Activated naive CD8-positive, alpha-beta T cell treated with anti-CD3 and anti-CD28 coated beads, Interleukin-2, amount 50 U/mL, for 16 hours (primary cell): Measurements from ENCODE around the gene IGSF9B.
A peak's percentile ranks its signal among the peaks of the same experiment; 100 is the strongest.
"Not testable (repeated sequence)": the region's sequence is repeated elsewhere in the genome, so short reads cannot be mapped to it uniquely, and the experiment has no call there.

Experiments
- DNase-seq: peaks from one replicate; pipeline ENCODE4 v3.0.0-alpha.2; 2020; ENCODE audit warnings: low read depth, low spot score

Gene IGSF9B, protein sequence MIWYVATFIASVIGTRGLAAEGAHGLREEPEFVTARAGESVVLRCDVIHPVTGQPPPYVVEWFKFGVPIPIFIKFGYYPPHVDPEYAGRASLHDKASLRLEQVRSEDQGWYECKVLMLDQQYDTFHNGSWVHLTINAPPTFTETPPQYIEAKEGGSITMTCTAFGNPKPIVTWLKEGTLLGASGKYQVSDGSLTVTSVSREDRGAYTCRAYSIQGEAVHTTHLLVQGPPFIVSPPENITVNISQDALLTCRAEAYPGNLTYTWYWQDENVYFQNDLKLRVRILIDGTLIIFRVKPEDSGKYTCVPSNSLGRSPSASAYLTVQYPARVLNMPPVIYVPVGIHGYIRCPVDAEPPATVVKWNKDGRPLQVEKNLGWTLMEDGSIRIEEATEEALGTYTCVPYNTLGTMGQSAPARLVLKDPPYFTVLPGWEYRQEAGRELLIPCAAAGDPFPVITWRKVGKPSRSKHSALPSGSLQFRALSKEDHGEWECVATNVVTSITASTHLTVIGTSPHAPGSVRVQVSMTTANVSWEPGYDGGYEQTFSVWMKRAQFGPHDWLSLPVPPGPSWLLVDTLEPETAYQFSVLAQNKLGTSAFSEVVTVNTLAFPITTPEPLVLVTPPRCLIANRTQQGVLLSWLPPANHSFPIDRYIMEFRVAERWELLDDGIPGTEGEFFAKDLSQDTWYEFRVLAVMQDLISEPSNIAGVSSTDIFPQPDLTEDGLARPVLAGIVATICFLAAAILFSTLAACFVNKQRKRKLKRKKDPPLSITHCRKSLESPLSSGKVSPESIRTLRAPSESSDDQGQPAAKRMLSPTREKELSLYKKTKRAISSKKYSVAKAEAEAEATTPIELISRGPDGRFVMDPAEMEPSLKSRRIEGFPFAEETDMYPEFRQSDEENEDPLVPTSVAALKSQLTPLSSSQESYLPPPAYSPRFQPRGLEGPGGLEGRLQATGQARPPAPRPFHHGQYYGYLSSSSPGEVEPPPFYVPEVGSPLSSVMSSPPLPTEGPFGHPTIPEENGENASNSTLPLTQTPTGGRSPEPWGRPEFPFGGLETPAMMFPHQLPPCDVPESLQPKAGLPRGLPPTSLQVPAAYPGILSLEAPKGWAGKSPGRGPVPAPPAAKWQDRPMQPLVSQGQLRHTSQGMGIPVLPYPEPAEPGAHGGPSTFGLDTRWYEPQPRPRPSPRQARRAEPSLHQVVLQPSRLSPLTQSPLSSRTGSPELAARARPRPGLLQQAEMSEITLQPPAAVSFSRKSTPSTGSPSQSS (N-terminal part only)

DNA sequence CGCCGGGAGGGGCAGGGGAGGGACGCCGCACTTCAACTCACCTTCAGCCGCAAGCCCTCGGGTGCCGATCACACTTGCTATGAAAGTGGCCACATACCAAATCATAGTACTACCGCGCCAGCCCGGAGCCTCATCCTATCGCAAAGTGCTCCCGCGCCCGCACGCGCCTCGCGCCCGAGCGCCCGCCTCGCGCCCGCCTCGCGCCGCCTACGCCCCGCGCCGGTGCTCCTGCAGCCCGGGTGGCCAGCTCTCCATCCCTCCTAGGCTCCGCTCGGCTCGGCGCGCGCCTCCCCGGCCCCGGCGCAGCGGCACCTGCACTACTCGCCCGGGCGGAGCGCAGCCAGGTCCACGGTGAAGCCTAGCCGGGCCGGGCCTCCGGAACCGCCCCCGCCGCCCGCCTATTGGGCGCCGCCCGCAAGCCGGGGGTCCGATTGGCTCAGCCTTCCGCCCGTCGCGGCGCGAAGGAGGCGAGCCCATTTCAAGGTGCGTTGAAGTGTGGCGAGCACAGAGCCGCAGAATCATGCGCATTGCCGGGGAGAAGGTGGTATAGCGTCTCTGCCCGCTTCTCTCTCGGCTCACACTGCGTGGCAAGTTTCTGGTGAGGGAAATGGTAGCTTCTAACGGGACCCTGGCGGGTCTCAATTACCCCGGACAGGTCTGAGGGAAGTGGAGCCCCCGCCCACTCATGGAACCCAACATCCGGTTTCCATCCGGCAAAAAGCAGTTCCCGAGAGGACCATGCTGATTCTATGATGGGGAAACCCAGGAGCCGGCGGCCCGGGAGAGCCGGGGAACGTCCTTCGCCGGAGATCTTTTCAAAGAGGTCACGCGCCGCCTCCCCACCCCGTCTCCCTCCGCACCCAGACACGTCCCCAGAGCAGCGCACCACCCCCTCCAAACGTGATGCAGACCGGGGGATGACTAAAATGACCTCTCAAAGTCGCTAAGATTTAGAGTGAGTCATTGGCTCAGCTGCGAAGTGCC is at the start of gene IGSF9B:
IGSF9B (minus strand) TSS at position 319 of the 984 bp plus-strand sequence; CDS start at position 105, 214 bp downstream.
- DNase-seq, result peak; percentile 77

DNA sequence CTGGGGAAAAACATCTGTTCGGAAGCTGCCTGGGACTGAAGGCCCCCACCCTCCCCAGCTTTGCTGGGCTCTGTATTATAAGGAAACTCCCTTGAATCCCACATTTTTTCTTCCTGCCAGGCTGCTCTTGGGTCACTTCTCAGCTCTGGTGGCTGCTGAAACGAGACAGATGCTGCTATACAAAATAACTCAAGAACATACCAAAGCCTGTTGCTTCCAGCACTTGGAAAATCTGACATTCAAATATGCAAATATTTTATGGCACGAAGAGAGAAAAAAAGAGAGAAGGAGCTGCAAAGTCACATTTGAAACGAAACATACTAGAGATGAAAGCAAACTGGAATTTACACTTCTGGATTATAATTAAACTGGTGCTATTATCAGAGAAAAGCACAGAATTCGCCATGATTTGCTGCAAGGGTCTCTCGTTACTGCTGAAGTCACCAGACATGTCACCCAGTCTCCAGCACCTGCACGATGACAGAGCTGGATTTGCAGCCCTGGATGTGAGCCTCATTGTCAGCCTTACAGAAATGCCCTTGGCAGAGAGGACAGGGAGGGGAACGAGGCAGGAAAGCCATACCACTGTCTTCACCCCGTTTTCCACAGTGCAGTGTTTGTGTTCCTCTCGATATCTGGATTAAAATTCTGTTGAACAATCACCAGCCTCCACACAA is 47.9 kb upstream of the IGSF9B start:
- DNase-seq, result no peak

DNA sequence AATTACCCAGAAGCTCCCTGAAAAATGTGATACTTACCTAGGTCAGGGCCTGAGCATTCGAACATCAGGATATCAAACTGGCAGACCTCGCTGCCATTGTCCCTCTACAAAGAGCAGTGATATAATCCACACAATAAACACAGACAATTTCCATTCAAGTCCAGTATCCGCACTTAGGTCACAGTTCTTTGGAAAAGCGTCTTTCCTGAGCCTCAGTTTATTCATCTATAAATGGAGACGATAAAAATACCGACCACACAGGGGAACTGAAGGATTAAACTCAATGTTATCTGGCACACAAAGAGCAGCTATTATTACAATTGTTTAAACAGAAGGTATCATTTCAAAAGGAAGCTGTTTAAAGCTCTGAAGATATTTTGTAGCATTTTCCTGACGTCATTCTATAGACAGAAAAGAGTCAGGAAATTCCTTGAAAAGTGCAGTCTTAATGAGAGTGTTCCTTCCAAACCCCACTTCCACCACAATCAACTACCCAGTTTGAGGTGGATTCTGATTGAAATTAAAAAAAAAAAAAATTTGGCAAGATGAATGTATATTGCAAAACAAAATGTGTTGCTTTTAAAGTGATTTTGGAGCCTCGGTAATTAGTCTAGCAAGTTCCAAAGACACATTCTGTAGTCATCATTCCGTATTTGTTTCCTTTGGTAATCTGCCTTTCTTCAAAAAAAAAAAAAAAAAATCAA is 47.2 kb upstream of the IGSF9B start:
- DNase-seq, result no peak

DNA sequence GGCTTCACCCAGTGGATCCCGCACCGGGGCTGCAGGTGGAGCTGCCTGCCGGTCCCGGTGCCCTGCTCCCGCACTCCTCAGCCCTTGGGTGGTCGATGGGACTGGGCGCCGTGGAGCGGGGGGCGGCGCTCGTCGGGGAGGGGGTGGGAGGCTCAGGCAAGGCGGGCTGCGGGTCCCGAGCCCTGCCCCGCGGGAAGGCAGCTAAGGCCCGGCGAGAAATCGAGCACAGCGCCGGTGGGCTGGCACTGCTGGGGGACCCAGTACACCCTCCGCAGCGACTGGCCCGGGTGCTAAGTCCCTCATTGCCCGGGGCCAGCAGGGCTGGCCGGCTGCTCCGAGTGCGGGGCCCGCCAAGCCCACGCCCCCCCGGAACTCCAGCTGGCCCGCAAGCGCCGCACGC is 46.1 kb upstream of the IGSF9B start:
- not testable (repeated sequence) for DNase-seq

DNA sequence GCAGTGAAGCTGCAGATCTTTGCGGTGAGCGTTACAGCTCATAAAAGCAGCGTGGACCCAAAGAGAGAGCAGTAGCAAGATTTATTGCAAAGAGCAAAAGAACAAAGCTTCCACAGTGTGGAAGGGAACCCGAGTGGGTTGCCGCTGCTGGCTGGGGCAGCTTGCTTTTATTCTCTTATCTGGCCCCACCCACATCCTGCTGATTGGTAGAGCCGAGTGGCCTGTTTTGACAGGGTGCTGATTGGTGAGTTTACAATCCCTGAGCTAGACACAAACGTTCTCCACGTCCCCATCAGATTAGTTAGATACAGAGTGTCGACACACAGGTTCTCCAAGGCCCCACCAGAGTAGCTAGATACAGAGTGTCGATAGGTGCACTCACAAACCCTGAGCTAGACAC is 45.6 kb upstream of the IGSF9B start:
- not testable (repeated sequence) for DNase-seq

GRCh38 chr11:134001596-134001995 is 44.8 kb upstream of the IGSF9B start:
- DNase-seq, result no peak

- DNase-seq, result no peak
Observed at GRCh38 chr11:134001088-134001487, 44.3 kb upstream of the IGSF9B start.

GRCh38 chr11:133999355-133999754 is 42.6 kb upstream of the IGSF9B start:
- no peak for DNase-seq

DNA sequence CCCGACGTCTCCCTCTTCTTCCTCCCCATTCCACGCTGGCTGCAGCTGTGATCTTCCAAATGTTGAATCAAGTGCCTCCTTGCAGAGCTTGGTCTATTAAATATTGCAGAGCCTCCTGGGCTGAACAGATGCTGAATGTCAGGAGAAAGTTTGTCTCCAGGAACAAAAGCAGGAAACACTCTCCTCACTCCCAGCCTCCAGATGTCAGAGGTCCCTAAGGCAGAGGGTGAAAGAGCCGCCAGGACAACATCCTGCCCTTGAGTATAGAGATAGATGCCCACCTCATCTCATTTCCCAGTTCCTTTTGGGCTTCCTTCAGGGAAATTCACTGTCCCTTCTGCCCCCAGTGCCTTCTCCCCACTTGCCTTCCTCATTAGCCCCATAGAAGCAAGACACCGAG is 40.8 kb upstream of the IGSF9B start:
- DNase-seq, result no peak

- DNase-seq, result no peak
Observed at GRCh38 chr11:133996671-133997070, 39.9 kb upstream of the IGSF9B start.

DNA sequence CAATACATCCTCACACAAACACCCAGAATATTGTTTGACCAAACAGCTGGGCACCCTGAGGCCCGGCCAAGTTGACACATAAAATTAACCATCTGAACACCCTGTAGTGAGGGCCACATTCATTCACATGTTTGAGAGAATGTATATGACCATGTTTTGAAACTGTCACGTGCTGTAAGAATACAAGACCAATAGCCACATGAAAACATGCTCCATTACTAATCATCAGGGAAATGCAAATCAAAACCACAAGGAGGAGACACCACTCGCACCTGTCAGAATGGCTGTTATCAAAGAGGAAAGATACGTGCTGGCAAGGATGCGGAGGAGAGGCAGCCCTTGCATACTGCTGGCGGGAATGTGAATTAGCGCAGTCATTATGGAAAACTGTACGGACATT is 38.3 kb upstream of the IGSF9B start:
- DNase-seq, result no peak

GRCh38 chr11:133993921-133994320 is 37.2 kb upstream of the IGSF9B start:
- DNase-seq, result no peak

DNA sequence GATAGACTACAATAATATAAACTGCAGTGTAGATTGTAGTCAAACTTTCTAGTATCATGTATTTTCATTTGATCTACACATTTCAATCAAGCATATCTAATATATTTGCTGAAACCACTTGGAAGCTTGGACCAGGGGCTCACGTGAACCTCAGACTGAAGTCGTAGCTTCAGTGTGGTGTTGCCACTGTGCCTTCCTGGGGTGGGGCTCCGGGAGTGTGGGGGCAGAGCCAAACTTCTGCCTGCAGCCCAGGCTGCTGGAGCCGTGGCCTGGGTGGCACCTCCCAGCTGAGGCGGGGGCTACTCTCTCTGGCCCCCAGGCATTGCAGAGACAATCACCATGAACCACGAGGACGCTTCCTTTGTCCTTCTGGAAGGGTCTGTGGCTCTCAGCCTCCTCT is 36.3 kb upstream of the IGSF9B start:
- no peak for DNase-seq

DNA sequence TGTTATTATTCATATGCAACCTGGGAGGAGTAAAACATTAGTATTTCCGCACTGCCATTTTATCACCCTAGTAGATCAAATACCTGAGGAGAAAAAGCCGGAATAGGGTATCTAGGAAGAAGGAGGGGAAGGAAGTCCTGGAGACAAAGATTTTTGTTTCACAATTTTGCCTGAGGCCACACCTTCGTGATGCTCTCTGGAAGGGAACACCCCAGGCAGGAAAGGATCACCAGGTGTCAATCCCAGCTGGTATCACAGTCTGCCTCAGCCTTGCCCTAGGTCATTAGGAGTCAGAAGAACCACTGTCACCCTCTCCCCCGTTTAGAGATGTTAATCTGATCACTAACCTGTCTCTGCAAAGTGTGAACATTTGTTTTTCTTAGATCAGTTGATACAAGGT is 35.4 kb upstream of the IGSF9B start:
- DNase-seq, result no peak

DNA sequence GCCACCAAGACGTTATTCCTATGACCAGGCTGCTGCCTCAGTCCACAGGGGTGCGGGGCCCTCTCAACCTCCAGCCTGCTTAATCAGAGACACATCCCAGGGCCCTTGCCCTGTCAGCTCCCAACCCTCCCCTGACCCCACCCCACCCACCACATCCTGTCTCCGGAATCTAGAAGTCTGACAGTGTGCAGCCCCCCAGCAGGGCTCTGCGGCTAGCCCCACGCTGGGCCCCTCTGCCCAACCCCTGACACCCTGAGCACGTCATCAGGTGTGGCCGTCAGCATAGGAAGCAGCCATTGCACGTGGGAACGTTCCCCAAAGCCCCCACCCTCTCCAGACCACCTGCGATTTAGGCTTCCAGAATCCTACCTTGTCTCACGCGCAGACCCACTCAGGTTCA is 34.3 kb upstream of the IGSF9B start:
- no peak for DNase-seq

- DNase-seq, result no peak
Observed at GRCh38 chr11:133990501-133990900, 33.7 kb upstream of the IGSF9B start.

GRCh38 chr11:133988686-133989410 is 32.1 kb upstream of the IGSF9B start:
- DNase-seq, result no peak

GRCh38 chr11:133987171-133987570 is 30.4 kb upstream of the IGSF9B start:
- no peak for DNase-seq
